Measurements from ENCODE around the gene NBPF15. TPM values are rescaled to one million over a fixed set of nuclear protein-coding genes. Genes with fewer than 3 reads are reported as not detected.

Gene NBPF15
- total RNA-seq, result 11.5 TPM in 2 replicates

GRCh38 chr1:144461136-144461759 is at the start of gene NBPF15:
Gene NBPF15, minus strand, starts transcription at chr1:144461669. Its CDS starts 21,666 bp downstream, at chr1:144440003.

Other genes with a start within 250 kb of the NBPF15 start
- not detected in 2 replicates for gene PPIAL4E, start 88.0 kb downstream of the NBPF15 start, total RNA-seq
- not detected in 2 replicates for gene PPIAL4F, start 131.2 kb upstream of the NBPF15 start, total RNA-seq

Measured in cardiac ventricle fibroblast (primary cell).